Activated naive CD8-positive, alpha-beta T cell (primary cell): ENCODE measurements around the gene USP46.

Source experiments
- H3K27ac Mint-ChIP-seq: one replicate; pipeline ENCODE4 v1.8.0; 2021; ENCODE audit warnings: mixed read lengths
- H3K27me3 Mint-ChIP-seq: one replicate; pipeline ENCODE4 v1.8.0; 2021; ENCODE audit warnings: mixed read lengths
- H3K36me3 Mint-ChIP-seq: one replicate; pipeline ENCODE4 v1.8.0; 2021; ENCODE audit warnings: mixed read lengths
- H3K4me1 Mint-ChIP-seq: one replicate; pipeline ENCODE4 v1.8.0; 2021; ENCODE audit warnings: low read depth, mixed read lengths
- H3K4me3 Mint-ChIP-seq: one replicate; pipeline ENCODE4 v1.8.0; 2021; ENCODE audit warnings: mild to moderate bottlenecking, mixed read lengths
- H3K9me3 Mint-ChIP-seq: one replicate; pipeline ENCODE4 v1.8.0; 2021; ENCODE audit warnings: low read depth, mixed read lengths

The USP46 gene

GRCh38 chr4:52659001-52659721 lies at the start of gene USP46:
Gene USP46, minus strand, starts transcription at chr4:52659301. Its CDS starts 151 bp downstream, at chr4:52659150.
- H3K4me1 Mint-ChIP-seq: peaks cover 11% of the 10 kb centered on the region
- peaks cover 4% of the 10 kb centered on the region for H3K9me3 Mint-ChIP-seq
- H3K27ac Mint-ChIP-seq: peak within 1 kb of the TSS; percentile 64
- peak within 1 kb of the TSS; percentile 86 for H3K4me3 Mint-ChIP-seq
- peaks cover 13% of the 10 kb centered on the region for H3K27me3 Mint-ChIP-seq
- H3K36me3 Mint-ChIP-seq: peaks cover 7% of the 10 kb centered on the region

- Mint-ChIP-seq H3K4me3 (no peak overlapping the region), H3K27me3 (no peaks in the 10 kb centered on the region), H3K4me1 (no peaks in the 10 kb centered on the region), H3K9me3 (no peaks in the 10 kb centered on the region), H3K36me3 (no peaks in the 10 kb centered on the region), H3K27ac (no peak overlapping the region)
These were observed 45.6 kb upstream of the USP46 start for GRCh38 chr4:52704661-52705060.

- H3K27me3 Mint-ChIP-seq: no peaks in the 10 kb centered on the region
- no peak overlapping the region for H3K27ac Mint-ChIP-seq
- no peaks in the 10 kb centered on the region for H3K4me1 Mint-ChIP-seq
- no peaks in the 10 kb centered on the region for H3K9me3 Mint-ChIP-seq
- no peak overlapping the region for H3K4me3 Mint-ChIP-seq
- no peaks in the 10 kb centered on the region for H3K36me3 Mint-ChIP-seq
These were observed 45.0 kb upstream of the USP46 start for GRCh38 chr4:52704133-52704532.

- Mint-ChIP-seq H3K27ac (no peak overlapping the region), H3K9me3 (no peaks in the 10 kb centered on the region), H3K27me3 (peaks cover 6% of the 10 kb centered on the region), H3K36me3 (no peaks in the 10 kb centered on the region), H3K4me1 (no peaks in the 10 kb centered on the region), H3K4me3 (no peak overlapping the region)
These were observed 42.1 kb upstream of the USP46 start for GRCh38 chr4:52701207-52701606.

GRCh38 chr4:52694936-52695335 lies 35.8 kb upstream of the USP46 start:
- peaks cover 19% of the 10 kb centered on the region for H3K36me3 Mint-ChIP-seq
- peaks cover 26% of the 10 kb centered on the region for H3K9me3 Mint-ChIP-seq
- no peaks in the 10 kb centered on the region for H3K4me1 Mint-ChIP-seq
- H3K4me3 Mint-ChIP-seq: no peak overlapping the region
- H3K27me3 Mint-ChIP-seq: peaks cover 11% of the 10 kb centered on the region
- no peak overlapping the region for H3K27ac Mint-ChIP-seq

GRCh38 chr4:52693492-52693891 lies 34.4 kb upstream of the USP46 start:
- H3K4me3 Mint-ChIP-seq: no peak overlapping the region
- peaks cover 11% of the 10 kb centered on the region for H3K27me3 Mint-ChIP-seq
- H3K4me1 Mint-ChIP-seq: no peaks in the 10 kb centered on the region
- peaks cover 26% of the 10 kb centered on the region for H3K9me3 Mint-ChIP-seq
- H3K36me3 Mint-ChIP-seq: peaks cover 19% of the 10 kb centered on the region
- no peak overlapping the region for H3K27ac Mint-ChIP-seq

- peaks cover 6% of the 10 kb centered on the region for H3K27me3 Mint-ChIP-seq
These were observed 30.0 kb upstream of the USP46 start for GRCh38 chr4:52689096-52689495.

GRCh38 chr4:52687696-52688095 lies 28.6 kb upstream of the USP46 start:
- Mint-ChIP-seq H3K36me3 (peaks cover 13% of the 10 kb centered on the region), H3K27me3 (peaks cover 6% of the 10 kb centered on the region), H3K4me3 (no peak overlapping the region), H3K9me3 (peaks cover 9% of the 10 kb centered on the region), H3K4me1 (no peaks in the 10 kb centered on the region), H3K27ac (no peak overlapping the region)

More at GRCh38 chr4:52689096-52689495, 30.0 kb upstream of the USP46 start:
- Mint-ChIP-seq H3K36me3 (peaks cover 23% of the 10 kb centered on the region), H3K4me3 (no peak overlapping the region), H3K9me3 (peaks cover 22% of the 10 kb centered on the region), H3K27ac (no peak overlapping the region), H3K4me1 (no peaks in the 10 kb centered on the region)

GRCh38 chr4:52685316-52685715 lies 26.2 kb upstream of the USP46 start:
- Mint-ChIP-seq H3K27me3 (peaks cover 3% of the 10 kb centered on the region), H3K27ac (no peak overlapping the region), H3K36me3 (peaks cover 7% of the 10 kb centered on the region), H3K4me3 (no peak overlapping the region), H3K4me1 (no peaks in the 10 kb centered on the region), H3K9me3 (no peaks in the 10 kb centered on the region)

- Mint-ChIP-seq H3K4me1 (no peaks in the 10 kb centered on the region), H3K27ac (no peak overlapping the region), H3K27me3 (peaks cover 3% of the 10 kb centered on the region), H3K36me3 (peaks cover 7% of the 10 kb centered on the region), H3K9me3 (no peaks in the 10 kb centered on the region), H3K4me3 (no peak overlapping the region)
These were observed 25.8 kb upstream of the USP46 start for GRCh38 chr4:52684896-52685295.

- Mint-ChIP-seq H3K4me1 (no peaks in the 10 kb centered on the region), H3K27ac (no peak overlapping the region), H3K4me3 (no peak overlapping the region), H3K36me3 (peaks cover 3% of the 10 kb centered on the region), H3K9me3 (no peaks in the 10 kb centered on the region), H3K27me3 (peaks cover 2% of the 10 kb centered on the region)
These were observed 21.3 kb upstream of the USP46 start for GRCh38 chr4:52680381-52680780.

- Mint-ChIP-seq H3K36me3 (peaks cover 2% of the 10 kb centered on the region), H3K27me3 (peaks cover 3% of the 10 kb centered on the region), H3K27ac (no peak overlapping the region), H3K4me1 (no peaks in the 10 kb centered on the region), H3K9me3 (no peaks in the 10 kb centered on the region), H3K4me3 (no peak overlapping the region)
These were observed 17.4 kb upstream of the USP46 start for GRCh38 chr4:52676536-52676935.

GRCh38 chr4:52675111-52675510 lies 16.0 kb upstream of the USP46 start:
- Mint-ChIP-seq H3K27me3 (peaks cover 3% of the 10 kb centered on the region), H3K27ac (no peak overlapping the region), H3K9me3 (no peaks in the 10 kb centered on the region), H3K36me3 (peaks cover 2% of the 10 kb centered on the region), H3K4me1 (no peaks in the 10 kb centered on the region), H3K4me3 (no peak overlapping the region)

GRCh38 chr4:52670739-52671138 lies 11.6 kb upstream of the USP46 start:
- H3K27ac Mint-ChIP-seq: no peak overlapping the region
- H3K4me1 Mint-ChIP-seq: no peaks in the 10 kb centered on the region
- no peak overlapping the region for H3K4me3 Mint-ChIP-seq
- H3K9me3 Mint-ChIP-seq: no peaks in the 10 kb centered on the region
- H3K27me3 Mint-ChIP-seq: peaks cover 18% of the 10 kb centered on the region
- peaks cover 2% of the 10 kb centered on the region for H3K36me3 Mint-ChIP-seq

- Mint-ChIP-seq H3K27ac (no peak overlapping the region), H3K4me1 (no peaks in the 10 kb centered on the region), H3K4me3 (no peak overlapping the region), H3K9me3 (no peaks in the 10 kb centered on the region), H3K36me3 (peaks cover 2% of the 10 kb centered on the region), H3K27me3 (peaks cover 22% of the 10 kb centered on the region)
These were observed 11.0 kb upstream of the USP46 start for GRCh38 chr4:52670121-52670520.

GRCh38 chr4:52665592-52665991 lies 6.5 kb upstream of the USP46 start:
- peaks cover 3% of the 10 kb centered on the region for H3K4me1 Mint-ChIP-seq
- peaks cover 4% of the 10 kb centered on the region for H3K36me3 Mint-ChIP-seq
- peaks cover 28% of the 10 kb centered on the region for H3K27me3 Mint-ChIP-seq
- H3K4me3 Mint-ChIP-seq: no peak overlapping the region
- H3K9me3 Mint-ChIP-seq: no peaks in the 10 kb centered on the region
- H3K27ac Mint-ChIP-seq: no peak overlapping the region
